Fibroblast of pulmonary artery (primary cell): ENCODE results near the gene ARHGAP6.

Experiments used
- DNase-seq: peaks from one replicate; pipeline ENCODE4 v3.0.0-alpha.2; 2010; ENCODE audit warnings: low read depth
- H3K4me3 ChIP-seq: replicated peaks from 2 replicates; pipeline ENCODE4 v1.5.1; 2011; ENCODE audit warnings: low read depth, mild to moderate bottlenecking, control low read depth, low read length, moderate library complexity
- TF ChIP-seq, protein P1 (sequence below): IDR thresholded peaks from 2 replicates; pipeline ENCODE4 v1.5.1; 2011; ENCODE audit warnings: mild to moderate bottlenecking, control low read depth, low read length, inconsistent platforms; ENCODE audit errors: missing control alignments

The ARHGAP6 gene

DNA sequence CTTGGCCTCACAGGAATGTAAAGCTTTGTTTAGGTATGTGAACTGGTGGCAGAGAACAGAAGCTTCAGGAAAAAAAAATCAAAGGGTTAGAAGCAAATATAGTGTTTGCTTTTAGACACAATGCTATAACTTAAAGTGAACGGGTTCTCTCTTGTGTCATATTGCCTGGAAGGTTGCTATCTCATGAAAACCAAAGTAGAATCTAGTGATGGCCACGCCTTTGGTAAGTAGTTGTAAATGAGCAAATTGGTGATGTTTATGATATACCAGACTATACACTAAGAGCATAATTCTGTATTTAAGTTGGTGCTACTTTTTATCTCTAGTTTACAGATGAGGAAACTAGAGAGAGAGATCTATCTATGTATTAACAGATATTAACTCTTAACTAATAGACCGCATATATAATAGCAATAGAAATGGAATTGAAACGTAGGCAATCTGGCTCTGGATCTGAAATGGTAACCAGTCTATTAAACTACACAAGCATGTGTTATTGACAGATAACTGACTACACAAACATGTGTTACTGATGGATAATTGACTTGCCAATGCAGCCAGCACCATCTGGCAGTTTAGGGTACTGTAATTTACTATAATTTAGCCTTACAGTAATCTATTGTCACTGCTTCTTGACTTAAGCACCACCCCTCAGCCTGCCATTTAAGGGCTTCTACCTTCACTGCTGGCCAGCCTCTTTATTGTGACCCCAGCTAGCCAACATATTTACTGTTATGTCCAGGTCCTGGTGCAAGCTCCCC is 513.7 kb downstream of the ARHGAP6 start:
- DNase-seq, result no peak
- TF ChIP-seq, protein P1, sequence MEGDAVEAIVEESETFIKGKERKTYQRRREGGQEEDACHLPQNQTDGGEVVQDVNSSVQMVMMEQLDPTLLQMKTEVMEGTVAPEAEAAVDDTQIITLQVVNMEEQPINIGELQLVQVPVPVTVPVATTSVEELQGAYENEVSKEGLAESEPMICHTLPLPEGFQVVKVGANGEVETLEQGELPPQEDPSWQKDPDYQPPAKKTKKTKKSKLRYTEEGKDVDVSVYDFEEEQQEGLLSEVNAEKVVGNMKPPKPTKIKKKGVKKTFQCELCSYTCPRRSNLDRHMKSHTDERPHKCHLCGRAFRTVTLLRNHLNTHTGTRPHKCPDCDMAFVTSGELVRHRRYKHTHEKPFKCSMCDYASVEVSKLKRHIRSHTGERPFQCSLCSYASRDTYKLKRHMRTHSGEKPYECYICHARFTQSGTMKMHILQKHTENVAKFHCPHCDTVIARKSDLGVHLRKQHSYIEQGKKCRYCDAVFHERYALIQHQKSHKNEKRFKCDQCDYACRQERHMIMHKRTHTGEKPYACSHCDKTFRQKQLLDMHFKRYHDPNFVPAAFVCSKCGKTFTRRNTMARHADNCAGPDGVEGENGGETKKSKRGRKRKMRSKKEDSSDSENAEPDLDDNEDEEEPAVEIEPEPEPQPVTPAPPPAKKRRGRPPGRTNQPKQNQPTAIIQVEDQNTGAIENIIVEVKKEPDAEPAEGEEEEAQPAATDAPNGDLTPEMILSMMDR, result no peak
- H3K4me3 ChIP-seq, result no peak overlapping the region

DNA sequence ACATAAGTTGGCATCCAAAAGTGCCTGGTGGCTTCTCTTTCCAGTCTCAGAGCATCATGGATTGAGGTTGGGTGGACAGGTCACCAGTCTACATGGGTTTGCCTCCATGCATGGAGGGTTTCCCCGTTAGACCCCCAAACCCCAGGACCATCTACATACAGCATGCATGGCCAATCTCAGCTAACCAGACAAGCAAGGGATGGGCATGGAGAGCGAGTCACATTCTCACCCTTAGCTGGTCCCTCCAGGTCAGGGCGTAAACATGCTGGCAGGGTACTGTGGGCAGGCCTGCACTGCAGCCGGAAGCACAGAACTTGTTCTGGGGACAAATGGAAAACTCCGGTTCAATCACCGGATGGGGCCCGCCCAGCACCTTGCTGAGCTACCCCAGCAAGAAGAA is 517.3 kb downstream of the ARHGAP6 start:
- no peak for DNase-seq
- TF ChIP-seq, protein P1, result no peak
- no peak overlapping the region for H3K4me3 ChIP-seq

DNA sequence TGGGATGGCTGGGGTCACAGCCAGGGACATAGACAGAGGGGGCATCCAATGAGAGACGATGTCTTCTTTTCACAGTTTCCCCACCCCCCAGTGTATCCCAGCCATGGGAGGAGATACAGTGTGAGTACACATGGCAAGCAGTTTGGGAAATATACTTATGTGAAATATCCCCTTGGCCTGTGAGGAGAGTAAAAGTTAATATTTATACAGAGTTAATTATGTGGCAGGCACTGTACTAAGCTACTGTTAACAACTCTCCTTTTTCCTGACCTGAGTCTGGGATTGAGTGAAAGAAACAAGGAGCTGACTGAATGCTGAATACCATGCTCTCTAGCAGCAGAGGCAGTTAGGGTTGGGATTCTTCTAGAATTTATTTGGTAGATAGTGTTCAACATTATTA is 519.3 kb downstream of the ARHGAP6 start:
- TF ChIP-seq, protein P1, result no peak

DNA sequence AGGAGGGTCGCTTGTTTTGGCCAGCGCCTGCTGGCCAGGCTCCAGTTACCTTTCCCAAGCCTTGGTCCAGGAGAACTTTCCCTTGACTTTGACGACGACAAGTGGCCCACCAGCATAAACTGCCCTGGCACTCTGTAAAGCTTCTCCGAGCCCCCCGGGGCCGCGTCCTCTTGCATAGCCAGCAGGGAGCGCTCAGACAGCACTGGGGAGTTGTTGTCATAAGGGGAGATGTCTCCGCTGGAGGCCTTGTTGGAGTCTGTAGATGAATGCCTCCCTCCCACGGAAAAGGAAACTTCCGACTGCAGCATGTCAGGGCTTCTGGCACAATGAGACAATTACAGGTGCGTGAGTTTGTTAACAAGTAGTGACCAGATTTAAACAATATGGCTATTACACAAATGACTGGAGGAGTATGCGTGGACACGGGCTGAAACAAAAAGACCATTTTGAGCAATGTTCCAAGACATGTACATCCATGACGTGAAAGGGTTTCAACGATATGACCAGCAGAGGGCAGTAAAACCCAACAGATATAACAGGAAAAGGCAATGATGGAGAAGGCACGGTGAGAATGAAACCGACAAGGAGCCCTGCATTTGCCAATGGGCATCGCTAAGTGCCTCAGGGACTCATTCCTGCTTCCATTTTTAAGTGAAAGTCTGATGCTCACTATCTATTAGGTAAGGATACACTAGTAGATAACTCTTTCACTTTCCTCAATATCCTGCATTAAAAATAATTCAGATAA is 521.6 kb downstream of the ARHGAP6 start:
- TF ChIP-seq, protein P1, result peak; percentile 40
- DNase-seq, result peak; percentile 87
- no peak overlapping the region for H3K4me3 ChIP-seq

More for the DNA sequence above, 519.3 kb downstream of the ARHGAP6 start:
- no peak overlapping the region for H3K4me3 ChIP-seq
- no peak for DNase-seq

DNA sequence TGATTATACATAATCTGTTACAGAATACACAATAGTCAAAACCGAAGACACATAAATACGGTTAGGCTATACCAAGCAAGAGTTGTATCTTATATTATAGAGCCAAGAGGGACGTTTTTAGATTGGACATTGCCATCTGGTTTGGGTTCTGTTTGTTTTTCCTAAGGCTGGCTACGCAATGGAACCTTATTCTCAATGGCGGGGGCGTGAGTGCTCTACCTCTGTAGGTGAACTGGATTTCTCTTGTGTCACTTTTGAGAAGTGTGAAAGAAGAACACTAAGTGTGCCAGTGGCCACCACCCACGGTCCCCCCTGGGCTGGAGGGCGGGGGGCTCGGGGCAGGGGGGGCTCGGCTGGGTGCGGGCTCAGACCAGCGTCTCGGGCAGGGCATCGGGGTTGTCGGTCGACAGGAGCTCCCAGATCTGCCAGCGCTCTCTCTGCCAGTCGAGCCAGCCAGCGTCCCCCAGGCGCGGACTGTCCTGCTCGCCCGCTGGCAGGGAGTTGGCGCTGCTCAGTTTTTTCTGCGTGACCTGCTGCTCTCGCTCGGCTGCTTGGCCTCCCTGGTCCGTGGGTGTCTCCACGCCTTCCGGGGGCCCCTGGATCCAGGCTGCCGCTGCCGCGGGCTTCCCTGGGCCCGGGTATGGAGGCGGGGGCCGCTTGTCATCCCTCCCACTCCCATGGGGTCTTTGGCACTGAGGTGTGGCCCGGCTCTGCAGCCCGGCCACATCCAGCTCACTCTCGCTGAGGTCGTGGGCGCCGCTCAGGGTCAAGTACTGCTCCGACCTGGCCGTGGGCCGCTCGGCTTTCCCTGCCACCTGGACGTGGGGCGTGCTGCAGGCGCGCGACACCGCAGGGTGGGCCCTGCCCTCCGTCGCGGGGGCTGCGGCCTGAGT is 527.0 kb downstream of the ARHGAP6 start:
- TF ChIP-seq, protein P1, result no peak
- H3K4me3 ChIP-seq, result no peak overlapping the region
- no peak for DNase-seq

DNA sequence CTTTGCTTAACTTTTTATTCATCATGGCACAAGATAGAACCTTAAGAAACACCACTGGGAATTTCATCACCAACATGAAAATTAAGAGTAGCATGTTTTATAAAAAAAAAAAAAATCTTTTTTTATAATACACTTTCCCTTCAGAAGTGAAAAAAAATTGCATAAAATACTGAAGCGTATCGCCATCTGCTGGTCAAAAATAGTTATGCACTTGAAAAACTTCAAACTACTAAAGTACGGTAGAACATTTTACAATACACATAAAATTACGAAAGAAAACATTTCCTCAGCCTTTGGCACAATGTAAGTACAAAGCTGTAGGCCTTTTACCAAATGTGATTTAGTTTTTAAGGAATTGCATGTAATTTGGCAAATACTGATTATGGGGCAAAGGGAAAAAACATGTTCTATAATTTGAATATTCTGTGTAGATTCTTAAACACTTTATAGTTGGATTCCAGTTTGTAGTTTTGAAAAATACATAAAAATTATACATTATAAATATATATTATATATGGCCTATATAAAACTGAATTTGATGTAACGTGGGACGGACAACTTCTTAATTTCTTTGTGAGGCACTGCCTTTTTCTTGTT is 528.1 kb downstream of the ARHGAP6 start:
- DNase-seq, result peak; percentile 75
- H3K4me3 ChIP-seq, result no peak overlapping the region
- TF ChIP-seq, protein P1, result peak; percentile 51
